Measurements from ENCODE around the gene IFT122.
A peak's percentile ranks its signal among the peaks of the same experiment; 100 is the strongest.

Gene IFT122

DNA sequence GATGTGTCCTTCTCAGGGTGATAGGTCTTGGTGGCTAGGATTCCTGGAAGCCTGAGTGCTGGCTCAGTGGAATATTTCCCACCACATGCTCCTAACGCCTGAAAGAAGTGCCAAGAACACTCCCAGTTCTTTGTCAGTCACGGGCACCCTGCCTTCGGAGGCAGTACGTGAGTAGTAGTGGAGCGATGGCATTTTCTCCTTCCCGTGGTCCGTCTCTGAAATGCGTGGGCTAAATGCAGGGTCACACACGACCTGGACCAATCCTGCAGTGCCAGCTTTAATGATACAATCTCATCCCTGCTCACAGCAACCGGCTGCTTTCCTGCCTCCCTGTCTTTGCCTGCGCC, 117.5 kb downstream of the IFT122 start:
- no peaks in the 10 kb centered on the region for H3K9me3 Mint-ChIP-seq
- H3K36me3 Mint-ChIP-seq (ENCODE audit: low read depth) = peaks cover 12% of the 10 kb centered on the region
- H3K4me3 Mint-ChIP-seq = no peak overlapping the region
- H3K27ac Mint-ChIP-seq = peak overlapping the region; percentile 13 to 72 (median 68)
- TF ChIP-seq CTCF (IDR thresholded peaks at IDR 0.05; ENCODE audit: unreplicated experiment in 3 of 3) = no peak
- peaks cover 3% of the 10 kb centered on the region for H3K27me3 Mint-ChIP-seq (ENCODE audit: low read depth)
- peaks cover 55% of the 10 kb centered on the region for H3K4me1 Mint-ChIP-seq

- Mint-ChIP-seq H3K4me1 (peaks cover 51% of the 10 kb centered on the region), H3K4me3 (peak overlapping the region in 1 of 3 experiments; percentile 15), H3K36me3 (ENCODE audit: low read depth) (peaks cover 16% of the 10 kb centered on the region), H3K27ac (peak overlapping the region; percentile 13 to 72 (median 68)), H3K27me3 (ENCODE audit: low read depth) (peaks cover 3% of the 10 kb centered on the region), H3K9me3 (no peaks in the 10 kb centered on the region)
- TF ChIP-seq CTCF (IDR thresholded peaks at IDR 0.05; ENCODE audit: unreplicated experiment in 3 of 3) = no peak
Measured at GRCh38 chr3:129558081-129558771, 118.2 kb downstream of the IFT122 start.

DNA sequence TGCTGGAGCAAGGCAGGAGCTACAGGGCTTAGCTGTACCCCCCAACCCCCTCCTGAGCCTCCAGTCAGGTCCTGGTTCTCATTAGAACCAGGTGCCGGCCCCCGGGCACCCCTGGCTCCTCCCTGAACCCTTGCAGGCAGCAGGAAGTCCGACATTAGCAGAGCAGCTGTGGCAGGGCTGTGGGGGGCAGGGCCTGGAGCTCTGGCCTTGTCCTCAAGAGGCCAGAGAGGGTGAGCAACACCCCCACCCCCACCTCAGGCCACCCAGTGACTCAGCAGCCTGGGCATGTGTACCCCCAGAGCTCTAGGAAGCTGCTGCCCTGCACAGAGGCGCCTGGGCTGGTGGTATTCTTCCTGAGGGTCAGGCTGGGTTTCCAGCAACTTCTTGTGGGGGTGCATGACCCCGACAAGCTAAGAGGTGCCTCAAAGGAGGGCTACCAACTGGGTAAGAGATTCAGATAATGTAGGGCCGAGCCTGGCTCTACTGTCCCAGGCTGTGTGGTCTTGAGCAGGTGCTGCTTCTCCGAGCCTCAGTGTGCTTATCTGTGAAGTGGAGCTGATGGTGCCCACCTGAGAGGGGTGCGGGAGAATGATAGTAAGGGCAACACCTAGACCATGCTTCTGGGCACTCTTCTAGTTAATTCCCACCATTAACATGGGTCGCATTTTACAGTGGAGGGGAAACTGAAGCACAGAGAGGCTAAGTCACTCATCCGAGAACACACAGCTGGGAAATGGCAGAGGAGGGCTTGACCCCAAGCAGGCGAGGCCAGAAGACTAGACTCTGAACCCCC, 118.9 kb downstream of the IFT122 start:
- H3K36me3 Mint-ChIP-seq (ENCODE audit: low read depth) = peaks cover 16% of the 10 kb centered on the region
- H3K9me3 Mint-ChIP-seq = no peaks in the 10 kb centered on the region
- H3K27me3 Mint-ChIP-seq (ENCODE audit: low read depth) = peaks cover 3% of the 10 kb centered on the region
- TF ChIP-seq CTCF (IDR thresholded peaks at IDR 0.05; ENCODE audit: unreplicated experiment in 3 of 3) = no peak
- peak overlapping the region in 1 of 3 experiments; percentile 54 for H3K27ac Mint-ChIP-seq
- peaks cover 52% of the 10 kb centered on the region for H3K4me1 Mint-ChIP-seq
- H3K4me3 Mint-ChIP-seq = no peak overlapping the region

DNA sequence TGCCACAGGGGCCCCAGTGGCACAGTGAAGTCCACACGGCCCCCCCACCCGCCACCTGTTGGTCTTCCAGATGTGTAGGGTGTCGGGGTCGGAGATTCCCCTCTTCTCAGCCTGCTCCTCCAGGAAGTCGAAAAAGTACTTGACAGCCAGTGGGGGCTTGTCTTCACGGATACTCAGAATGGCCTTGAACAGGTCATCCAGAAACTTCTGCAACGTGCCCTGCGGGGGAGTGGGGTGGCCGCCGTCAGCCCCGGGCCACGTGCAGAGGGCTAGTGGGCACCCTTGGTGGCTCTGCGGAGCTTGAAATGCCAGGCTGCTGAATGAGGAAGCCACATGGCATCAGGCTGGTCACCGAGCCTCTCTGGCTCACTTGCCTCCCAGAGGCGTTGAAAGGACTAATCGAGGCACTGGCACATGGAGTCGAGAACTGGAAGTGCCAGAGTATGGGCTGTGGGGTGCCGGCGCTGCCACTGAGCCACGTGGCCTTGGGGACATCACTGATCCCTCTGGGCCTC, 119.6 kb downstream of the IFT122 start:
- peaks cover 3% of the 10 kb centered on the region for H3K27me3 Mint-ChIP-seq (ENCODE audit: low read depth)
- H3K4me3 Mint-ChIP-seq = no peak overlapping the region
- H3K36me3 Mint-ChIP-seq (ENCODE audit: low read depth) = peaks cover 16% of the 10 kb centered on the region
- H3K4me1 Mint-ChIP-seq = peaks cover 47% of the 10 kb centered on the region
- TF ChIP-seq CTCF (IDR thresholded peaks at IDR 0.05; ENCODE audit: unreplicated experiment in 3 of 3) = no peak
- no peak overlapping the region for H3K27ac Mint-ChIP-seq
- H3K9me3 Mint-ChIP-seq = no peaks in the 10 kb centered on the region

GRCh38 chr3:129560269-129560787, 120.3 kb downstream of the IFT122 start:
- peaks cover 3% of the 10 kb centered on the region for H3K27me3 Mint-ChIP-seq (ENCODE audit: low read depth)
- H3K9me3 Mint-ChIP-seq = no peaks in the 10 kb centered on the region
- H3K27ac Mint-ChIP-seq = peak overlapping the region; percentile 89 to 95 (median 93)
- peak overlapping the region; percentile 0 to 7 (median 6) for H3K4me3 Mint-ChIP-seq
- peaks cover 44% of the 10 kb centered on the region for H3K4me1 Mint-ChIP-seq
- no peak for TF ChIP-seq CTCF (IDR thresholded peaks at IDR 0.05; ENCODE audit: unreplicated experiment in 3 of 3)
- peaks cover 16% of the 10 kb centered on the region for H3K36me3 Mint-ChIP-seq (ENCODE audit: low read depth)

Data from nephron (organoid).